GM20431 (cell line): ENCODE results near the gene ANAPC4.

ENCODE experiments used
- in situ Hi-C: fragments of 300-500 bp; cut with MseI, MboI; formaldehyde crosslinking; loops from one replicate; pipeline ENCODE4 v1.15.0; 2020; ENCODE audit warnings: low sequenced_read_pairs; ENCODE audit not compliant: unreplicated experiment

Gene ANAPC4

GRCh38 chr4:25457053-25457715 lies 80.1 kb downstream of the ANAPC4 start:
- in situ Hi-C loops: no loop called here

- in situ Hi-C loops: no loop called here
These were observed 90.1 kb downstream of the ANAPC4 start for GRCh38 chr4:25466966-25467697.

GRCh38 chr4:25467843-25468242 lies 90.8 kb downstream of the ANAPC4 start:
- in situ Hi-C loops: no loop called here
